Hepatocyte (in vitro differentiated cells): Measurements from ENCODE around the gene COX5A.

Experiments
- CTCF ChIP-seq: fragments of 200-600 bp; sonication (generic); IDR thresholded peaks from 2 replicates; pipeline ENCODE4 v1.5.1; 2016; ENCODE audit warnings: antibody characterized with exemption, mild to moderate bottlenecking; ENCODE audit not compliant: poor library complexity
- EZH2 ChIP-seq: fragments of 200-600 bp; sonication (generic); IDR thresholded peaks from 2 replicates; pipeline ENCODE4 v1.6.1; 2016; ENCODE audit warnings: antibody characterized with exemption, mild to moderate bottlenecking, borderline replicate concordance
- EZH2phosphoT487 ChIP-seq: fragments of 200-600 bp; sonication (generic); IDR thresholded peaks from one replicate; pipeline ENCODE4 v1.6.1; 2018; ENCODE audit warnings: antibody characterized with exemption, mild to moderate bottlenecking, low read depth, moderate library complexity; ENCODE audit not compliant: unreplicated experiment, severe bottlenecking

- no peak for TF ChIP-seq CTCF
- TF ChIP-seq EZH2 = no peak
- no peak for TF ChIP-seq EZH2phosphoT487
These were observed 21.7 kb upstream of the COX5A start for GRCh38 chr15:74959586-74959939.
